PFSK-1 (cell line): ENCODE results near the gene INPP5D.

ENCODE experiments used
- FOXP2 ChIP-seq: optimal IDR thresholded peaks from 2 replicates; pipeline ENCODE3; 2011; ENCODE audit warnings: borderline replicate concordance, control low read depth, inconsistent platforms; ENCODE audit not compliant: insufficient read depth; ENCODE audit errors: extremely low read length, extremely low read depth
- POLR2AphosphoS5 ChIP-seq: IDR thresholded peaks from 2 replicates; pipeline ENCODE4 v1.6.1; 2012; ENCODE audit warnings: low read depth, mild to moderate bottlenecking, control low read depth, low read length, moderate library complexity
- TAF1 ChIP-seq: IDR thresholded peaks from 2 replicates; pipeline ENCODE4 v1.6.1; 2012; ENCODE audit warnings: low read length, control low read depth, borderline replicate concordance; ENCODE audit not compliant: insufficient read depth
- TF ChIP-seq, protein P1 (sequence below), 2 experiments: IDR thresholded peaks; 2 replicates each; pipeline versions ENCODE4 v1.6.1 to v1.8.0; 2011 to 2012; ENCODE audit warnings: low read depth in 2 of 2, low read length in 2 of 2, control low read depth in 1 of 2, inconsistent platforms in 1 of 2, mild to moderate bottlenecking in 1 of 2, moderate library complexity in 1 of 2; ENCODE audit not compliant: insufficient read depth in 1 of 2

GRCh38 chr2:233119806-233120205 lies 59.7 kb downstream of the INPP5D start:
- TF ChIP-seq POLR2AphosphoS5 (no peak), FOXP2 (no peak), TAF1 (no peak)
- TF ChIP-seq, protein P1, sequence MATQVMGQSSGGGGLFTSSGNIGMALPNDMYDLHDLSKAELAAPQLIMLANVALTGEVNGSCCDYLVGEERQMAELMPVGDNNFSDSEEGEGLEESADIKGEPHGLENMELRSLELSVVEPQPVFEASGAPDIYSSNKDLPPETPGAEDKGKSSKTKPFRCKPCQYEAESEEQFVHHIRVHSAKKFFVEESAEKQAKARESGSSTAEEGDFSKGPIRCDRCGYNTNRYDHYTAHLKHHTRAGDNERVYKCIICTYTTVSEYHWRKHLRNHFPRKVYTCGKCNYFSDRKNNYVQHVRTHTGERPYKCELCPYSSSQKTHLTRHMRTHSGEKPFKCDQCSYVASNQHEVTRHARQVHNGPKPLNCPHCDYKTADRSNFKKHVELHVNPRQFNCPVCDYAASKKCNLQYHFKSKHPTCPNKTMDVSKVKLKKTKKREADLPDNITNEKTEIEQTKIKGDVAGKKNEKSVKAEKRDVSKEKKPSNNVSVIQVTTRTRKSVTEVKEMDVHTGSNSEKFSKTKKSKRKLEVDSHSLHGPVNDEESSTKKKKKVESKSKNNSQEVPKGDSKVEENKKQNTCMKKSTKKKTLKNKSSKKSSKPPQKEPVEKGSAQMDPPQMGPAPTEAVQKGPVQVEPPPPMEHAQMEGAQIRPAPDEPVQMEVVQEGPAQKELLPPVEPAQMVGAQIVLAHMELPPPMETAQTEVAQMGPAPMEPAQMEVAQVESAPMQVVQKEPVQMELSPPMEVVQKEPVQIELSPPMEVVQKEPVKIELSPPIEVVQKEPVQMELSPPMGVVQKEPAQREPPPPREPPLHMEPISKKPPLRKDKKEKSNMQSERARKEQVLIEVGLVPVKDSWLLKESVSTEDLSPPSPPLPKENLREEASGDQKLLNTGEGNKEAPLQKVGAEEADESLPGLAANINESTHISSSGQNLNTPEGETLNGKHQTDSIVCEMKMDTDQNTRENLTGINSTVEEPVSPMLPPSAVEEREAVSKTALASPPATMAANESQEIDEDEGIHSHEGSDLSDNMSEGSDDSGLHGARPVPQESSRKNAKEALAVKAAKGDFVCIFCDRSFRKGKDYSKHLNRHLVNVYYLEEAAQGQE (IDR thresholded peaks at IDR 0.05; ENCODE audit: insufficient read depth in 1 of 2, low read depth in 2 of 2, low read length in 2 of 2) = no peak
